Measurements from ENCODE around the gene ZNF546.
"Not testable (repeated sequence)": the region's sequence is repeated elsewhere in the genome, so short reads cannot be mapped to it uniquely, and the experiment has no call there.

Gene ZNF546

DNA sequence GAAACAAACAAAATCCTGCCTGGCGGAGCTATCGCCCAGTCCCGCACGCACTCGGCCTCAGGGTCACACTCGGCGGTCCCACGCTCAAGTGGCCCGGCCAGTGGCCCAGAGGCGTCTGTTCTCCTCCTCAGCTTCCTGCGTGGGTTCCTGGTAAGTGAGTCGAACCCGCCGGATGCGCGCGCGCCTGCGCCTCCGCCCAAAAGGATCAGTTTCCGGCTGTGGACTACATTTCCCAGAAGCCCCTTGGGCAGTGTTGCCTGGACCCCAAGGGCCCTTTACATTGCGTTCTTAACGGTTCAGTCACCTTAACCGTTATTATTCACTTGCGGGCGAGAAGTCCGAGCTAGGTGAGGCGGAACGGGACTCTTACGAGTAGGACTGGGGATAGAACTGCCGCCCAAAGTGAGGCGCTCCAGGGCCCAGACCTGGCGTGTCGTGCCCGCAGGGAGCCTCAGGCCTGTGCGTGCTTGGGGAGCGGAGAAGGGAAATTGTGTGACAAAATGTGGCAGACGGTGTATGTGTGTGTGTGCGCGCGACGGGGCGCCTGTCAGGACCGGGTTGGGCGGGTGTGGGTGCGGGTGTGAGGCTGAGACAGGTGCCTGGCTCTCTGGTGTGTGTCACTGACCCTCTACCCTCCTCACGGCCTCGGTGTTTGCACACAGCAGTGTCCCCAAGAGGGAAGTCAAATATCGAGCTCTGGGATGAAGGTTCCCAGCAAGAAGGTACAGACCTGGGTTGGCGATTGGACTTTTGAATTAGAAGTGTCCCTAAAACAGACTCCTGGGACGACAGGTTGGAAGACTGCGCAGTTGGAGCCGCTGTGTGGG lies at the start of gene ZNF546:
ZNF546 (plus strand) TSS at position 250 of the 827 bp plus-strand sequence. CDS start 1,267 bp downstream, outside the sequence.
- peak; percentile 78 to 86 for DNase-seq (ENCODE audit: low read depth in 2 of 2, low spot score in 1 of 2)

DNA sequence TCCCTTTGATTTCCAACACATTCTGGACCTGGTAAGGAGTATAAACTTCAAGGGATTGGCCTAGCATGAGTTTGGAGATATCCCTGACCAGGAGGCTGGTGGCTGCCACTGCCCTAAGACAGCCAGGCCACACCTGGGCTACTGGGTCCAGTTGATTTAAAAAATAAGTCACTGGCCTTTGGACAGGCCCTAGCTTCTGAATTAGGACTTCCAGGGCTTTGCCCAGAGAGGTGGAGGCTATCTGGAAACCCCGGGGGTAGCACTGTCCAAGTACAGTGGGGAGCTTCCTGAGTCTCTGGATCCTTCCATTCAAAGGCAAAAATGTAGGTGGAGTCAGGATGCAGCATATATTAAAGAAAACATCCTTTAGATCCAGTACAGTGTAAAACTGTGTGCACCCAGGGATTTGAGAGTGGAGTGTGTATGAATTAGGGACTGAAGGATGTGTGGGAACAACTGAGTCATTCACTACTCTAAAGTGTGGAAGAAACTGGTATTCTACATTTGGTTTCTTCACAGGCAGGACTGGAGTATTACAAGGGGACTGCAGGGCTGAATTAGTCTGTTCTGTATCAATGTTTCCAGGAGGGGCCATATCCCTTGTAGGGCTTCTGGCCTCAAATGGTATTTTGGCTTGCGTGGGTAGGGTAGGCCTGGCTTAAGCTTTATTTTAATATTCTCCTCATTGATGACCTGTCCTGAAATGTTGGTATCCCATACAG lies 47.7 kb upstream of the ZNF546 start:
- DNase-seq (ENCODE audit: low read depth in 2 of 2, low spot score in 1 of 2): no peak

DNA sequence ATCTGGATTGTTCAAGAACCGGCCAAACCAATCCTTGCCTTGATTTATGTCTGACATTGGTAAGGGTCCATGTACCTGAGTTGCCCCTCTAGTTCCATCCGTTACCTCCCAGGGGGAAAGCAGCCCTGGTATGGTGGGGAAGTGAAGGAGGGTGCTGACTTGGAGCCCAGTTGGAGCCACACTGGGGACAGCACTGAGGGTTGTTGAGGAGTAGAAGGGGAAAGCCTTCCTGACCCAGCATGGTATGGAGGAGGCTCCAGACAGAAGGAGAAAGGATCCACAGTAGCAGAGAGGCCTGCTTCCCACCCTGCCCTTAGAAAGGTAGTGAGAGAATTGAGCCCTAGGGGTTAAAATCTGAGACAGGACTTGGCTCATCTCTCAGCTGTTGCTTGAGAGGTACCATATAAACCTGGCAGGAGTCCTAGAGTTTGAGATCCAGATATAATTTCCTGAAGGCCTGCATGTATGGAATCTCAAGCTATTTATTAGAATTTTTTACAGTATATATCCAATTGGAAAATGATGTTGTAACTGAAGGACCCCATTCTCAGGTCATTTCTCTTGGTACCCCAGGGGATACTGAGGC lies 45.7 kb upstream of the ZNF546 start:
- no peak for DNase-seq (ENCODE audit: low read depth in 2 of 2, low spot score in 1 of 2)

- no peak for DNase-seq (ENCODE audit: low read depth in 2 of 2, low spot score in 1 of 2)
Observed at GRCh38 chr19:39951686-39952085, 45.2 kb upstream of the ZNF546 start.

GRCh38 chr19:39953915-39954314 lies 42.9 kb upstream of the ZNF546 start:
- DNase-seq (ENCODE audit: low read depth in 2 of 2, low spot score in 1 of 2): no peak

- not testable (repeated sequence) for DNase-seq (ENCODE audit: low read depth in 2 of 2, low spot score in 1 of 2)
Observed at GRCh38 chr19:39957886-39958285, 39.0 kb upstream of the ZNF546 start.

- not testable (repeated sequence) for DNase-seq (ENCODE audit: low read depth in 2 of 2, low spot score in 1 of 2)
Observed at GRCh38 chr19:39958942-39959341, 37.9 kb upstream of the ZNF546 start.

GRCh38 chr19:39959407-39959806 lies 37.5 kb upstream of the ZNF546 start:
- not testable (repeated sequence) for DNase-seq (ENCODE audit: low read depth in 2 of 2, low spot score in 1 of 2)

GRCh38 chr19:39963898-39964297 lies 33.0 kb upstream of the ZNF546 start:
- no peak for DNase-seq (ENCODE audit: low read depth in 2 of 2, low spot score in 1 of 2)

GRCh38 chr19:39966617-39967016 lies 30.2 kb upstream of the ZNF546 start:
- DNase-seq (ENCODE audit: low read depth in 2 of 2, low spot score in 1 of 2): no peak

DNA sequence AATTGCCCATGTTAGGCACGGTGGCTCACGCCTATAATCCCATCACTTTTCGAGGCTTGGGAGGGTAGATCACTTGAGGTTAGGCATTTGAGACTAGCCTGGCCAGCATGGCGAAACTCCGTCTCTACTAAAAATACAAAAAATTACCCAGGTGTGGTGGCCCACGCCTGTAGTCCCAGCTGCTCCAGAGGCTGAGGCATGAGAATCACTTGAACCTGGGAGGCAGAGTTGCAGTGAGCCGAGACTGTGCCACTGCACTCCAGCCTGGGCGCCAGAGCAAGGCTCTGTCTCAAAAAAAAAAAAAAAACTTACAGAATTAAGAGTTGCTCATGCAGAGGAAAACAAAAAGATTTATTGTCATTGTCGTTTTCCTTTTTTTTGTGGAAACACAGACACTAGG lies 29.3 kb upstream of the ZNF546 start:
- DNase-seq (ENCODE audit: low read depth in 2 of 2, low spot score in 1 of 2): no peak

- no peak for DNase-seq (ENCODE audit: low read depth in 2 of 2, low spot score in 1 of 2)
Observed at GRCh38 chr19:39968789-39969188, 28.1 kb upstream of the ZNF546 start.

DNA sequence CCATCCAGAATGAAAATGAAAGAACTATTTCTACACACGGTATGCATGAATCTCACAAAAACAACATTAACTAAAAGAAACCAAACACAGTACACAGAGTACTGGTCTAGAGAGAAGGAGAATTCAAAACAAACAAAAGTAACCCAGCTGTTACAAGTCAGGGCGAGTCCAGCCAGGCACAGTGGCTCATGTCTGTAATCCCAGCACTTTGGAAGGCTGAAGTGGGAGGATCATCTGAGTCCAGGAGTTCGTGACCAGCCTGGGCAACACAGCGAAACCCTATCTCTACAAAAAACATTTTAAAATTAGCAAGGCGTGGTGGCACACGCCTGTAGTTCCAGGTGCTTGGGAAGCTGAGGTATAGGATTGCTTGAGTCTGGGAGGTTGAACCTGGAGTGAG lies 27.6 kb upstream of the ZNF546 start:
- no peak for DNase-seq (ENCODE audit: low read depth in 2 of 2, low spot score in 1 of 2)

DNA sequence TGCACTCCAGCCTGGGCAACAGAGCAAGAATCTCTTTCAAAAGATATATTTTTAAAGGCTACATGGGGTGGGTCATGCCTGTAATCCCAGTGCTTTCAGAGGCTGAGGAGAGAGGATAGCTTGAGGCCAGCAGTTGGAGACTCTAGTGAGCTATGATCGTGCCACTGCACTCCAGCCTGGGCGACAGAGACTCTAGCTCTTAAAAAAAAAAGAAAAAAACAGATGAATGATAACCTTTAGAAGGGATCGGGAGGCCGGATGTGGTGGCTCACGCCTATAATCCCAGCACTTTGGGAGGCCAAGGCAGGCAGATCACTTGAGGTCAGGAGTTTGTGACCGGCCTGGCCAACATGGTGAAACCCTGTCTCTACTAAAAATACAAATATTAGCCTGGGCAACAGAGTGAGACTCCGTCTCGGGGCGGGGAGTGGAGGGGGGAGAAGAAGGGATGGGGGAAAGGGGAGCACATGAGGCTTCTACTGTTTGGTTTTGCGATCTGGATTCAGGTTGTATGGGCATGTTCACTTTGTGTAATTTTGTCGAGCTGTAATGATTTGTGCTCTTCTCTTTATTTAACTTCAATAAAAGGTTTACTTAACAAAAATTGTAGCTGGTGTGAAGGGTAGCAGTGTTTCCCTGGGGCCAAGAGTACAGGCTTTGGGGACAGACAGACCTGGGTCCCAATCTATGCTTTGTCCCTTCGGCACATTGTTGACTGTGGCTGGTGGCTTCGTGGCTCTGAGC lies 27.0 kb upstream of the ZNF546 start:
- DNase-seq (ENCODE audit: low read depth in 2 of 2, low spot score in 1 of 2): no peak

GRCh38 chr19:39970425-39970674 lies 26.5 kb upstream of the ZNF546 start:
- DNase-seq (ENCODE audit: low read depth in 2 of 2, low spot score in 1 of 2): no peak

DNA sequence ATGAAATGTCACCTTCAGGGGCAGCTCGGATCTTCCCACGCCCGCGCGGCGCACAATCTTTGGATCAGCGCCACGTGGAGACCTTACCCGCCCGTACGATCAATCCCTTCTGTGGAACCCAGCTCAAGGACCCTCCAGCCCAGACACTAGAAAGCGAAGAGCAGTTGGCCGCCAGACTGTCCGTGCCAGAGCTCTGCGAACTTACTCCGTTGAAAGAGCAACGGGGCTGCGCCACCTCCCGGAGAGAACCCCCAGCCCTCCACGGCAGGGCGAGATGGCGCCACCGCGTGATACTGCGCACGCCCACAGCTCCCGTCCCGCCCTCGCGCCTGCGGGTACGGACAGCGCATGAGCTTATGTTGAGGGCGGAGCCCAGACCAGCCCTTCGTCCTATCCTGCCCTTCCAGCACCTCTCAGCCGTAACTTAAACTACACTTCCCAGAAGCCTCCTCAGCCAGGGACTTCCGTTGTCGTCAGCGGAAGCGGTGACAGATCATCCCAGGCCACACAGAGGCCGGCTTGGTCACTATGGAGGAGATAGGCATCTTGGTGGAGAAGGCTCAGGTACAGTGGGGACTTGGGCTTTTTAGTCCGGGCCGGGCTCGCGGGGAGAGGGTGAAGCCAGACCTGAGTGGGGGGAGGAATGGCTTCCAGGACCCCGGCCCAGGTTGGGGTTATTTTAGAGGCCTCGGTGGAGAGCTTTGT lies 26.0 kb upstream of the ZNF546 start, which contains the start of gene PSMC4:
PSMC4 (plus strand) TSS at position 491 of the 705 bp plus-strand sequence; CDS start at position 529, 38 bp downstream.
- DNase-seq (ENCODE audit: low read depth in 2 of 2, low spot score in 1 of 2): peak; percentile 96 to 99

- no peak for DNase-seq (ENCODE audit: low read depth in 2 of 2, low spot score in 1 of 2)
Observed at GRCh38 chr19:39971380-39972035, 25.4 kb upstream of the ZNF546 start.

DNA sequence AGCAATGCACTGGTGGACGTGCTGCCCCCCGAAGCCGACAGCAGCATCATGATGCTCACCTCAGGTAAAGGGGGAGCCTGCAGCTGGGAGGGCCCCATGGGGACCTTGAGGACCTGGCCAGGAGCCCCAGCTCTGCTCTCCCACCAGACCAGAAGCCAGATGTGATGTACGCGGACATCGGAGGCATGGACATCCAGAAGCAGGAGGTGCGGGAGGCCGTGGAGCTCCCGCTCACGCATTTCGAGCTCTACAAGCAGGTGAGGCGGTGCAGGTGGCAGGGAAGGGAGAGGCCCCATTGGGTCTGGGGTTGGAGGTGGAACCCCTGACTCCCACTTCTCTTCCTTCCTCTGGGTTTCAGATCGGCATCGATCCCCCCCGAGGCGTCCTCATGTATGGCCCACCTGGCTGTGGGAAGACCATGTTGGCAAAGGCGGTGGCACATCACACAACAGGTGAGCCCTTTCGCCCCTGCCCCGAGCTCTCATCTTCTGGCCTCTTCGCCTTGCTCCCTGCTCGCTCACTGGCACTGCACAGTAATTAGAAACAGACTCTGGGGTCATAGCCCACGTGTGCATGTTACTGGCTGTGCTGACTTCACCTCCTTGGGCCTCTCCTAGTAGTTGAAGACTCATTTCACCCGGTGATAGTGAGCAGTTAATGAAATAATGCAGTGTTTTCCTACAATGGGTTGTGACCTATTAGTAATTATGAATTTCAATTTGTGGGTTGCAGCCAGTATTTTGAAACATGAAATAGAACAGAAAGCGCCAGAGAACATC lies 22.3 kb upstream of the ZNF546 start:
- DNase-seq (ENCODE audit: low read depth in 2 of 2, low spot score in 1 of 2): no peak

DNA sequence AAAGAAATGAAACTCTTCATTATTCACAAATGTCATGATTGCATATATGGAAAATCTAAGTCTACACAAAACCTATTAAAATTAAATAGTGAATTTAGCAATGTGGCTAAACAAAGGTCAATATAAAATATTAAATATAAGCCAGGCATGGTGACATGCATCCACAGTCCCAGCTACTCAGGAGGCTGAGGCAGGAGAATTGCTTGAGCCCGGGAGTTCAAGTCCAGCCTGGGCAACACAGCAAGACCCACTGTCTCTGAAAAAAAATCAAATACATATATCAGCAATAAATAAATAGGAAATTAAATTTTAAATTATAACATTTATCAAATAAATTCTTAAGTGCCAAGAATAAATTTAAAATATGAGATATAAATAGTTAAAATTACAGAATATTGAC lies 14.0 kb upstream of the ZNF546 start:
- DNase-seq (ENCODE audit: low read depth in 2 of 2, low spot score in 1 of 2): no peak
